Measurements from ENCODE around the gene VAMP8. TPM values are rescaled to one million over a fixed set of nuclear protein-coding genes. Genes with fewer than 3 reads are reported as not detected.

The VAMP8 gene
- total and polyA plus RNA-seq, 9 donors = 5.9 to 58.4 (median 24.7) TPM

DNA sequence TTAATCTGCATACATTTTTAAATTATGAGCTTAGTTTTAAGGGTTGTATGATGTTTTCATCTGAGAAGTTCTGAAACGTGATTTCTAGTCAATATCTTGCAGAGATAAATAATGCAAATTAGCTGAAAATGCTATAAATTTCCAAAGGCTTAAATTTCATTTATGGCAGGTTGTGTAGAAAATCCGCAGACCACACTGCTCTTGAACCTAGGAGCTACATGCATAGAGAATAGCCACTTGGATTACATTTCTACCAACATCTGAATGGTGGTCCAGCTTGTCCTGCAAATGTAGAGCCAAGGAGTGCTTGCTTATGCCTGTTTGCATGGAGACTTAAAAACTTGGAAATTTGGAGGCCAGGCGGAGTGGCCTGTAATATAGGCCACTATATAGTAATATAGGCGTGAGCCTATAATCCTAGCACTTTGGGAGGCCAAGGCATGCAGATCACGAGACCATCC, 31.6 kb upstream of the VAMP8 start:
- DNase-seq = no peak
- no peaks in the 10 kb centered on the region for H3K9me3 ChIP-seq
- intact Hi-C loops (cut with DNase I) = no loop called here
- TF ChIP-seq, protein P1, sequence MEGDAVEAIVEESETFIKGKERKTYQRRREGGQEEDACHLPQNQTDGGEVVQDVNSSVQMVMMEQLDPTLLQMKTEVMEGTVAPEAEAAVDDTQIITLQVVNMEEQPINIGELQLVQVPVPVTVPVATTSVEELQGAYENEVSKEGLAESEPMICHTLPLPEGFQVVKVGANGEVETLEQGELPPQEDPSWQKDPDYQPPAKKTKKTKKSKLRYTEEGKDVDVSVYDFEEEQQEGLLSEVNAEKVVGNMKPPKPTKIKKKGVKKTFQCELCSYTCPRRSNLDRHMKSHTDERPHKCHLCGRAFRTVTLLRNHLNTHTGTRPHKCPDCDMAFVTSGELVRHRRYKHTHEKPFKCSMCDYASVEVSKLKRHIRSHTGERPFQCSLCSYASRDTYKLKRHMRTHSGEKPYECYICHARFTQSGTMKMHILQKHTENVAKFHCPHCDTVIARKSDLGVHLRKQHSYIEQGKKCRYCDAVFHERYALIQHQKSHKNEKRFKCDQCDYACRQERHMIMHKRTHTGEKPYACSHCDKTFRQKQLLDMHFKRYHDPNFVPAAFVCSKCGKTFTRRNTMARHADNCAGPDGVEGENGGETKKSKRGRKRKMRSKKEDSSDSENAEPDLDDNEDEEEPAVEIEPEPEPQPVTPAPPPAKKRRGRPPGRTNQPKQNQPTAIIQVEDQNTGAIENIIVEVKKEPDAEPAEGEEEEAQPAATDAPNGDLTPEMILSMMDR (IDR thresholded peaks at IDR 0.05) = no peak
- no peak for TF ChIP-seq EP300 (IDR thresholded peaks at IDR 0.05)
- TF ChIP-seq POLR2A (IDR thresholded peaks at IDR 0.05) = no peak
- no peak overlapping the region for H3K27ac ChIP-seq
- no peaks in the 10 kb centered on the region for H3K4me1 ChIP-seq (ENCODE audit: insufficient read depth)
- WGBS, 3 donors = 73 to 81% (median 79%) methylated on average over 5 of the region's 5 CpGs
- no peak overlapping the region for H3K4me3 ChIP-seq
- H3K36me3 ChIP-seq = no peaks in the 10 kb centered on the region
- H3K27me3 ChIP-seq = no peaks in the 10 kb centered on the region

DNA sequence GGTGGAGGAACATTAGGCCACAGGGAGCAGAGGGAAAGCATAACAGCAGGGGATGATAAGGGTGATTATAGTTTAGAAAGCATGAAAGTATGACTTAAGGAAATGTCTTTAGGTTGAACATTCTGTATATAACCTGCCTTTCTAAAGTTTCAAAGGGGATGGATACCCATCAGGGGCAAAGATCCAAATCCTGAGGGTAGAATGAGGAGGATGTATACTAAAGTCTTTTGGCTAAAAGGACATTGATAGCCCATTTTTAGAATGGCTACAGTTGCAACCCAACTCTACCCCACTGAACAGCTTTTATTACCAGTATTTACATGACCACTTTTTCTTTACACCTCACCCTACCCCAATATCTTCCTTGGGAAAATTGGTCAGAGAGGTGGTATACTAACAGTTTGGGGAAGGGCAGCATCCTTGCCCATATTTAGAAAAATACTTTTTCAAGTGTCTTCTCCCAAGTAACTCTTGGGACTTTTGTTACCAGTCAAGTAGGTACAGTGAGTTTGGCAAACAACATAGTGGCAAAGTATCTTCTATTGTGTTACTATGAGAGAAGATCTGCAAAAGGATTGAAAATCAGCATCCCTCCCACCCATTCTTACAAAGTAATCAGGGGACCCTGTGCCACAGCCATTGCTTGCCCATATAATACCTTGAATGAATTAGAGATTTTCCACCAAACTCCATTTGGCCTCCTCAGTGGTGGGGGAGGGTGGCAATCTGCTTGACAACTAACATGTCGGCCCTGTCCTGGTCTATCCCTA, 30.1 kb upstream of the VAMP8 start:
- Histone ChIP-seq H3K4me3 (no peak overlapping the region), H3K9me3 (no peaks in the 10 kb centered on the region), H3K27ac (no peak overlapping the region), H3K4me1 (ENCODE audit: insufficient read depth) (no peaks in the 10 kb centered on the region), H3K36me3 (no peaks in the 10 kb centered on the region), H3K27me3 (no peaks in the 10 kb centered on the region)
- WGBS, 3 donors = 78 to 92% (median 88%) methylated on average over 1 of the region's 1 CpG
- no peak for DNase-seq
- no peak for TF ChIP-seq EP300 (IDR thresholded peaks at IDR 0.05)
- no peak for TF ChIP-seq POLR2A (IDR thresholded peaks at IDR 0.05)
- TF ChIP-seq, protein P1 (IDR thresholded peaks at IDR 0.05) = no peak
- intact Hi-C loops (cut with DNase I) = no loop called here

- 55 to 60% (median 59%) methylated on average over 6 of the region's 6 CpGs for WGBS, 3 donors
- intact Hi-C loops (cut with DNase I) = no loop called here
- Histone ChIP-seq H3K9me3 (no peaks in the 10 kb centered on the region), H3K27ac (no peak overlapping the region), H3K36me3 (no peaks in the 10 kb centered on the region), H3K4me3 (no peak overlapping the region), H3K27me3 (no peaks in the 10 kb centered on the region), H3K4me1 (ENCODE audit: insufficient read depth) (no peaks in the 10 kb centered on the region)
- no peak for DNase-seq
- no peak for TF ChIP-seq POLR2A (IDR thresholded peaks at IDR 0.05)
- no peak for TF ChIP-seq EP300 (IDR thresholded peaks at IDR 0.05)
- TF ChIP-seq, protein P1 (IDR thresholded peaks at IDR 0.05) = no peak
These were observed 29.4 kb upstream of the VAMP8 start for GRCh38 chr2:85547859-85548607.

GRCh38 chr2:85548608-85548900, 28.8 kb upstream of the VAMP8 start:
- Histone ChIP-seq H3K27ac (no peak overlapping the region), H3K36me3 (no peaks in the 10 kb centered on the region), H3K4me1 (ENCODE audit: insufficient read depth) (no peaks in the 10 kb centered on the region), H3K4me3 (no peak overlapping the region), H3K27me3 (no peaks in the 10 kb centered on the region), H3K9me3 (no peaks in the 10 kb centered on the region)
- DNase-seq = no peak
- intact Hi-C loops (cut with DNase I) = no loop called here
- TF ChIP-seq EP300 (IDR thresholded peaks at IDR 0.05) = no peak
- no peak for TF ChIP-seq POLR2A (IDR thresholded peaks at IDR 0.05)
- TF ChIP-seq, protein P1 (IDR thresholded peaks at IDR 0.05) = no peak
- 38 to 50% (median 47%) methylated on average over 2 of the region's 2 CpGs for WGBS, 3 donors
